GM21528 (cell line): ENCODE data around the gene GTF2B.
A peak's percentile ranks its signal among the peaks of the same experiment; 100 is the strongest.
"Not testable (repeated sequence)": the region's sequence is repeated elsewhere in the genome, so short reads cannot be mapped to it uniquely, and the experiment has no call there.

Source experiments
- ATAC-seq: cut with Tn5 transposase; IDR thresholded peaks from one replicate; pipeline ENCODE4 v1.9.1; 2021; ENCODE audit warnings: mild to moderate bottlenecking, moderate library complexity; ENCODE audit not compliant: unreplicated experiment, low FRiP score

GTF2B gene, protein sequence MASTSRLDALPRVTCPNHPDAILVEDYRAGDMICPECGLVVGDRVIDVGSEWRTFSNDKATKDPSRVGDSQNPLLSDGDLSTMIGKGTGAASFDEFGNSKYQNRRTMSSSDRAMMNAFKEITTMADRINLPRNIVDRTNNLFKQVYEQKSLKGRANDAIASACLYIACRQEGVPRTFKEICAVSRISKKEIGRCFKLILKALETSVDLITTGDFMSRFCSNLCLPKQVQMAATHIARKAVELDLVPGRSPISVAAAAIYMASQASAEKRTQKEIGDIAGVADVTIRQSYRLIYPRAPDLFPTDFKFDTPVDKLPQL

GRCh38 chr1:88891318-88891950 lies at the start of gene GTF2B:
Gene GTF2B, minus strand, starts transcription at chr1:88891567. Its CDS starts 68 bp downstream, at chr1:88891499.
- ATAC-seq, result peak; percentile 93

- not testable (repeated sequence) for ATAC-seq
These were observed 47.2 kb upstream of the GTF2B start for GRCh38 chr1:88938528-88938927.

DNA sequence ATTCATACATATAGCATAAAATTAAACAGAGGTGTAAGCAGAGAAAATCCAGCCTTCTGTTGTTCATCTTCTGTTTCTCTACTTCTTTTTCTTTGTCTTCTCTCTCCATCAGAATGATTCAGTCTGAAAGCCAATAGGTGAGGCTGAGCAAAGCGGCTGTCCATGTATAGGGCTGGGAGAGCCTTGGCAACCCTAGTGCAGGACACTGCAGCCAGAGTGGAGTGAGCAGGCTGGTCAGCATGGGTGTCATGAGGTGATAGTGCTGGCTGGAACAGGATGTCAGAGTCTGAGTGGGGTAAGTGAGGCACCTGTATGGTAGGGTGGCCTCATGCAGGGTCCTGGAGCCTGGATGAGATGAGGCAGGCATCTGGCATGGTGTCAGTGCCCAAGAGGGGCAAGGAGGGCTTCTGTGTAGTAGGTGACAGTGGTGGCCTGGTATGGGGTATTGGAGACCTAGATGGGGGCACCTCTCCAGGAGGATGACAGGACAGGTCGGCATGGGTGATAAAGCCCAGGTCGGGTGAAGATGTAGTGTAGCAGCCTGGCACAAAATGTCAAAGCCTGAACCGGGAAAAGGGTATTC lies 45.5 kb upstream of the GTF2B start:
- no peak for ATAC-seq

DNA sequence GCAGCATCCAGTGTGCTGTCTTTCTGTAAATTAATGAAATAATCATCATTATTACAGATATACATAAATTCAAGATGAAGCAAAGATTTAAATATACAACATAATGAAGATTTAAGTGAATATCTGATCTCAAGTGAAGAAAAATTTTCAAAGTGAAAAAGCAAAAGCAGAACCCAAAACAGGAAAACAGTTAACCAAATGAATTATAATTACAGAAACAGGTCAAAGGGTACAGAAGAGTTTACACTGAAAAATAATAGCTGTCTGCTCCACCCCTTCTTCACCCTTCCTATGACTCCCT lies 44.8 kb upstream of the GTF2B start:
- no peak for ATAC-seq

DNA sequence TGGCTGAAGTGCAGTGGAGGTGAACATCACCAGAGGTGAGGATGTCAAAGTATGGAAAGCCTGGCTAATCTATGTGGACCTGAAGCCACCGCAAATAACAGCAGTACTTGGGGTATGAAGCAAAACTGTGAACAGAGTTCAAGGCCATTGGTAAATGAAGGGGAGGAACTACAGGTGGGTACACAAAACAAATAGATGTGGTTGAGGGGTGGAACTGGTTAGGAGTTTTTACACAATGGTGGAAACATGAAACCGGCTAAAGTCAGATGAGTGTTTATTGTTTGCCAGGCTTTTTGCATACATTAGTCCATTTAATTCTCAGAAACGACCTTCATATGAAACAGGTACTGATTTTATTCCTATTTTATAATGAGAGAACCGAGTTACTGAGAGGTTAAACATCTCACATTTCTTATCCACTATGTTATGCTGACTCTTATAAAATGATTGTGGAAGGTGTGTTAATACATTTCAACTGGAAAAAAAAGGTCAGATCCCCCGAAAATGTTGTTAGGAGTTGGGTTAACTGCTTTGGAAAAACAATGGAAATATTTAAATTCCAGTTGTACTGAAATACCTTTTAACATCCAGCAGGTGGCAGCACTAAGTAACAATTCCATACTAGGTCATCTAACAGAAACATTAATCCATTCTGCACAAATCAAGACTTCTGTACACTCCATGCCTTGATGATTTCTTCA lies 44.3 kb upstream of the GTF2B start:
- no peak for ATAC-seq

DNA sequence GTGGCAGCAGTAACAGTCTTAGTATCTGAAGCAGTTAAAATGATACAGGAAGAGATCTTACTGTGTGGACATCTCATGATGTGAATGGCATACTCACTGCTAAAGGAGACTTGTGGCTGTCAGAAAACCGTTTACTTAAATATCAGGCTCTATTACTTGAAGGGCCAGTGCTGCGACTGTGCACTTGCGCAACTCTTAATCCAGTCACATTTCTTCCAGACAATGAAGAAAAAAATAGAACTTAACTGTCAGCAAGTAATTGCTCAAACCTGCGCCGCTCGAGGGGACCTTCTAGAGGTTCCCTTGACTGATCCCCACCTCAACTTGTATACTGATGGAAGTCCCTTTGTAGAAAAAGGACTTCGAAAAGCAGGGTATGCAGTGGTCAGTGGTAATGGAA lies 38.8 kb upstream of the GTF2B start:
- not testable (repeated sequence) for ATAC-seq

DNA sequence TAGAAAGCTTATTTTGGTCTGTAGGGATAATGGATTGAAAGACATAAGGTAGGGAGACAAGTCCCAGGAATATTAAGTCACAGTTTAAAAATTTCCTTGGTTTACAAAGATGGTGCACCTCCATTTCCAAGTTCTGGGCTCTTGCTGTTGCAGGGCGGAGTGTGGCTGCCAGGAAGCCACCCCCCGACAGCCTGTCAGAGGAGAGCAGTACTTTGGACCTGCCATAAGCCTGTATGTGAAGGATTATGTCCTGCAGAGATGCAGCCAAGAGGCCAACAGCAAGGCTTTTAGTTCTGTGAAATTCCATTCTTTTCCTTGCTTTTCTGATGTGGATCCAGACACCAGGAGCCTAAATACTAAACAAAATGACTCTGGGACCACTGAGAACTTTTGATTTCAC lies 31.9 kb upstream of the GTF2B start:
- no peak for ATAC-seq

- no peak for ATAC-seq
These were observed 30.8 kb upstream of the GTF2B start for GRCh38 chr1:88922214-88922613.

DNA sequence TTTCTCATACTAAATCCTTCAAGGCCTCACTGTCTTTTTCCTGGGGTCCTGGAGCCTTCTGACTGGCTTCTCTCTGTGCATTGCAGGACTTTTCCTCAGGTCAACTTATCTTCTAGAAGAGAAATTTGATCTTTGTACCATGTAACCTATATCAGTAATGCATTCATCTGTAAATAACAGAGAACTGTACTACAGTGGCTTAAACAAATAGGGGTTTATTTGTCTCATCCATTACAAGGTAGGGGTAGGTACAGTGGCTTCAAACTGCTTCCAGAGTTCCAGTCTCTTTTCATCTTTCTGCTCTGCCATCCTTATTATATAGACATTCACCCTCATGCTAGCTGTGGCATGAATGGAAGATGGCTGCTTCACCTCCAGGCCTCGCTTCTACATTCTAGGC lies 29.5 kb upstream of the GTF2B start:
- ATAC-seq, result no peak

- ATAC-seq, result no peak
These were observed 26.1 kb upstream of the GTF2B start for GRCh38 chr1:88917321-88918025.

GRCh38 chr1:88916883-88917282 lies 25.5 kb upstream of the GTF2B start:
- no peak for ATAC-seq

DNA sequence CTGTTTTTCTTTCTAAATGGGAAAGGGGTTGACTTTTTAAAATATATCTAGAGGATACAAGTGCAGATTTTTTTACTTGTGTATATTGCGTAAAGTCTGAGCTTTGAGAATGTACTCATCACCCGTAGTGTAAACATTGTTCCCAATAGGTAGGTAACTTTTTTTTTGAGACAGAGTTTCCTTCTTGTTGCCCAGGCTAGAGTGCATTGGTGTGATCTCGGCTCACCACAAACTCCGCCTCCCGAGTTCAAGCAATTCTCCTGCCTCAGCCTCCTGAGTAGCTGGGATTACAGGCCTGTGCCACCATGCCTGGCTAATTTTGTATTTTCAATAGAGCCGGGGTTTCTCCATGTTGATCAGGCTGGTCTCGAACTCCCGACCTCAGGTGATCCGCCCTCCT lies 20.4 kb upstream of the GTF2B start:
- ATAC-seq, result not testable (repeated sequence)

DNA sequence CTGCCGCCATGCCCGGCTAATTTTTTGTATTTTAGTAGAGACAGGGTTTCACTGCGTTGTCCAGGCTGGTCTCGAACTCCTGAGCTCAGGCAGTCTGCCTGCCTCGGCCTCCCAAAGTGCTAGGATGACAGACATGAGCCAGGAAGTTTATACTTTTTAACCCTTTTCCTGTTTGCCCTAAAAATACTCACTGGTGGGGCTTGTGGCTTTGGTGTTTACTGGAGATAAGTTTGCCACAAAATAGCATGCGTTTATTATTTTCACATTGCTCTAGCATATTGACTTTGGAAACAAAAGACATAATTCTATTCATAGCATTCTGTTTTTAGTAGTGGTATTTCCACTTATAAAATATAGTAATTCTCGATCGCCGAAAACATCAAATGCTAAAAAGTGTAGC lies 19.8 kb upstream of the GTF2B start:
- no peak for ATAC-seq

DNA sequence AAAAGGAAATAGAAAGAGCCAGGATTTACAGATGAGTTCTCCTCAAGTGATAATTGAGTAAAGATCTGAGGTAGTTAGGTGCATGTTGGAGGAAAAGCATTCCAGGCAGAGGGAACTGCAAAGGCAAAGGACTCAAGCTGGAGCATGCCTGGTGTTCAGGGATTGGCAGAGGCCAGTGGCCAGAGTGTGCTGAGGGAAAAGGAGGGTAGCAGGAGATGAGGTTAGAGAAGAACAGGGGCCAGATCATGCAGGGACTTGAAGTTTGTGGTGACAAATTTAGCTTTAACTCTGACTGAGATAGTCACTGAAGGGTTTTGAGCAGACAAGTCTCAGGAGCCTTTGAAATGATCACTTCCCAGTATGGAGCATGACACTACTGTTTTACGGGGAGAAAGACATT lies 19.0 kb upstream of the GTF2B start:
- ATAC-seq, result no peak

DNA sequence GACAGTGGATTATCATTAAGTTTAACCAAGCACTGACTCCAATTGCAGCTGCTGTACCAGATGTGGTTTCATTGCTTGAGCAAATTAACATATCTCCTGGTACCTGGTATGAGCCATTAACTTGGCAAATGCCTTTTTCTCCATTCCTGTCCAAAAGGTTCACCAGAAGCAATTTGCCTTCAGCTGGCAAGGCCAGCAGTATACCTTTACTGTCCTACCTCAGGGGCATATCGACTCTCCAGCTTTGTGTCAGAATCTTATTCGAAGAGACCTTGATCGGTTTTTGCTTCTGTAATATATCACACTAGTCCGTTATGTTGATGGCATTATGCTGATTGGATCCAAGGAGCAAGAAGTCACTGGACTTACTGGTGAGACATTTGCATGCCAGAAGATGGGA lies 9.5 kb upstream of the GTF2B start:
- no peak for ATAC-seq

GRCh38 chr1:88897070-88897730 lies 5.8 kb upstream of the GTF2B start:
- no peak for ATAC-seq

- no peak for ATAC-seq
These were observed 1.1 kb upstream of the GTF2B start for GRCh38 chr1:88892357-88892877.

GRCh38 chr1:88891951-88892340 lies 579 bp upstream of the GTF2B start:
- no peak for ATAC-seq

- no peak for ATAC-seq
These were observed 513 bp downstream of the GTF2B start for GRCh38 chr1:88890791-88891317.

GRCh38 chr1:88890131-88890530 lies 1.2 kb downstream of the GTF2B start:
- ATAC-seq, result no peak
